Subcutaneous abdominal adipose tissue (tissue), 5 donors: ENCODE data around the gene ACTBL2.
"Not testable (repeated sequence)": the region's sequence is repeated elsewhere in the genome, so short reads cannot be mapped to it uniquely, and the experiment has no call there.

Experiments used
- H3K27ac ChIP-seq: one replicate; pipeline ENCODE4 v1.7.0; 2013; ENCODE audit warnings: low read depth, mild to moderate bottlenecking, inconsistent platforms, low read length, moderate library complexity
- H3K27me3 ChIP-seq, 5 donors: one replicate each; pipeline ENCODE4 v1.7.0; 2013; ENCODE audit warnings: low read length in 5 of 5, inconsistent platforms in 1 of 5; ENCODE audit not compliant: control insufficient read depth in 5 of 5, insufficient read depth in 4 of 5
- H3K36me3 ChIP-seq, 5 donors: one replicate each; pipeline ENCODE4 v1.7.0; 2013; ENCODE audit warnings: low read length in 5 of 5; ENCODE audit not compliant: control insufficient read depth in 5 of 5, insufficient read depth in 5 of 5
- H3K4me1 ChIP-seq, 5 donors: one replicate each; pipeline ENCODE4 v1.7.0; 2013; ENCODE audit warnings: low read length in 5 of 5, mild to moderate bottlenecking in 3 of 5, moderate library complexity in 1 of 5; ENCODE audit not compliant: control insufficient read depth in 5 of 5, insufficient read depth in 5 of 5
- H3K4me3 ChIP-seq, 5 donors: one replicate each; pipeline ENCODE4 v1.7.0; 2013; ENCODE audit warnings: low read length in 5 of 5, low read depth in 1 of 5
- H3K9ac ChIP-seq, 5 donors: one replicate each; pipeline ENCODE4 v1.7.0; 2013; ENCODE audit warnings: low read length in 5 of 5, mild to moderate bottlenecking in 4 of 5, moderate library complexity in 3 of 5
- H3K9me3 ChIP-seq, 5 donors: one replicate each; pipeline ENCODE4 v1.7.0; 2013; ENCODE audit warnings: low read length in 5 of 5; ENCODE audit not compliant: control insufficient read depth in 5 of 5
- donor health status: healthy.
- donor health status: healthy.
- donor health status: healthy.
- donor health status: healthy.
- donor health status: healthy.

The ACTBL2 gene

GRCh38 chr5:57470339-57470738 is 12.3 kb downstream of the ACTBL2 start:
- H3K9ac ChIP-seq: no peak overlapping the region
- peaks cover 0 to 24% (median 7%) of the 10 kb centered on the region in 5 donors for H3K4me1 ChIP-seq
- no peak overlapping the region for H3K27ac ChIP-seq
- no peaks in the 10 kb centered on the region for H3K36me3 ChIP-seq
- H3K4me3 ChIP-seq: no peak overlapping the region
- H3K9me3 ChIP-seq: no peaks in the 10 kb centered on the region
- no peaks in the 10 kb centered on the region for H3K27me3 ChIP-seq

- peak overlapping the region; percentile 38 for H3K27ac ChIP-seq
These were observed 14.0 kb downstream of the ACTBL2 start for GRCh38 chr5:57468481-57469163.

GRCh38 chr5:57466544-57466943 is 16.1 kb downstream of the ACTBL2 start:
- no peak overlapping the region for H3K27ac ChIP-seq
- peaks cover 0 to 24% (median 7%) of the 10 kb centered on the region in 5 donors for H3K4me1 ChIP-seq
- no peaks in the 10 kb centered on the region for H3K27me3 ChIP-seq

More at GRCh38 chr5:57468481-57469163, 14.0 kb downstream of the ACTBL2 start:
- Histone ChIP-seq H3K4me3 (no peak overlapping the region), H3K9me3 (no peaks in the 10 kb centered on the region), H3K9ac (no peak overlapping the region), H3K4me1 (peaks cover 0 to 24% (median 7%) of the 10 kb centered on the region in 5 donors), H3K27me3 (no peaks in the 10 kb centered on the region), H3K36me3 (no peaks in the 10 kb centered on the region)

GRCh38 chr5:57460056-57460455 is 22.6 kb downstream of the ACTBL2 start:
- H3K4me1 ChIP-seq, H3K4me3 ChIP-seq: not testable (repeated sequence)

More at GRCh38 chr5:57466544-57466943, 16.1 kb downstream of the ACTBL2 start:
- Histone ChIP-seq H3K4me3 (no peak overlapping the region), H3K36me3 (no peaks in the 10 kb centered on the region), H3K9ac (no peak overlapping the region), H3K9me3 (no peaks in the 10 kb centered on the region)

GRCh38 chr5:57458443-57458842 is 24.2 kb downstream of the ACTBL2 start:
- Histone ChIP-seq H3K4me1 (peaks cover 0 to 8% (median 3%) of the 10 kb centered on the region in 5 donors), H3K27me3 (no peaks in the 10 kb centered on the region), H3K4me3 (no peak overlapping the region), H3K9me3 (no peaks in the 10 kb centered on the region), H3K9ac (no peak overlapping the region), H3K27ac (no peak overlapping the region), H3K36me3 (no peaks in the 10 kb centered on the region)

More at GRCh38 chr5:57460056-57460455, 22.6 kb downstream of the ACTBL2 start:
- not testable (repeated sequence) for H3K36me3 ChIP-seq, H3K9me3 ChIP-seq, H3K9ac ChIP-seq, H3K27ac ChIP-seq, H3K27me3 ChIP-seq

GRCh38 chr5:57456531-57457135 is 26.0 kb downstream of the ACTBL2 start:
- Histone ChIP-seq H3K27me3 (no peaks in the 10 kb centered on the region), H3K9me3 (no peaks in the 10 kb centered on the region), H3K4me3 (no peak overlapping the region), H3K9ac (no peak overlapping the region), H3K36me3 (no peaks in the 10 kb centered on the region), H3K4me1 (peaks cover 0 to 17% (median 7%) of the 10 kb centered on the region in 5 donors), H3K27ac (no peak overlapping the region)

- Histone ChIP-seq H3K4me3 (no peak overlapping the region), H3K27me3 (no peaks in the 10 kb centered on the region), H3K36me3 (no peaks in the 10 kb centered on the region), H3K4me1 (peaks cover 3 to 25% (median 13%) of the 10 kb centered on the region in 5 donors), H3K9me3 (no peaks in the 10 kb centered on the region), H3K9ac (no peak overlapping the region), H3K27ac (no peak overlapping the region)
These were observed 26.8 kb downstream of the ACTBL2 start for GRCh38 chr5:57455511-57456455.

GRCh38 chr5:57454896-57455295 is 27.7 kb downstream of the ACTBL2 start:
- no peaks in the 10 kb centered on the region for H3K9me3 ChIP-seq
- no peak overlapping the region for H3K27ac ChIP-seq
- no peaks in the 10 kb centered on the region for H3K36me3 ChIP-seq
- H3K27me3 ChIP-seq: no peaks in the 10 kb centered on the region
- no peak overlapping the region for H3K9ac ChIP-seq
- H3K4me1 ChIP-seq: peaks cover 3 to 25% (median 13%) of the 10 kb centered on the region in 5 donors
- H3K4me3 ChIP-seq: no peak overlapping the region

- H3K36me3 ChIP-seq: no peaks in the 10 kb centered on the region
- H3K9ac ChIP-seq: no peak overlapping the region
- H3K9me3 ChIP-seq: no peaks in the 10 kb centered on the region
- no peak overlapping the region for H3K27ac ChIP-seq
- H3K4me3 ChIP-seq: no peak overlapping the region
- no peaks in the 10 kb centered on the region for H3K27me3 ChIP-seq
- peaks cover 3 to 28% (median 13%) of the 10 kb centered on the region in 5 donors for H3K4me1 ChIP-seq
These were observed 28.9 kb downstream of the ACTBL2 start for GRCh38 chr5:57453728-57454127.
